GM18909 (cell line): ENCODE data around the gene RAB6D.
"Not testable (repeated sequence)": the region's sequence is repeated elsewhere in the genome, so short reads cannot be mapped to it uniquely, and the experiment has no call there.

ENCODE experiments used
- ATAC-seq: cut with Tn5 transposase; IDR thresholded peaks from one replicate; pipeline ENCODE4 v1.9.1; 2021; ENCODE audit warnings: mild to moderate bottlenecking; ENCODE audit not compliant: unreplicated experiment, poor library complexity

The RAB6D gene

GRCh38 chr2:131367352-131367751 lies 3.4 kb upstream of the RAB6D start:
- ATAC-seq = no peak

- no peak for ATAC-seq
These were observed 2.7 kb upstream of the RAB6D start for GRCh38 chr2:131366643-131367042.

- no peak for ATAC-seq
These were observed 1.5 kb upstream of the RAB6D start for GRCh38 chr2:131365452-131365851.

- ATAC-seq = not testable (repeated sequence)
These were observed 755 bp downstream of the RAB6D start for GRCh38 chr2:131363213-131363612.

GRCh38 chr2:131361773-131362172 lies 2.2 kb downstream of the RAB6D start:
- ATAC-seq = not testable (repeated sequence)

- not testable (repeated sequence) for ATAC-seq
These were observed 10.7 kb downstream of the RAB6D start for GRCh38 chr2:131353167-131353697.

- no peak for ATAC-seq
These were observed 14.9 kb downstream of the RAB6D start for GRCh38 chr2:131349021-131349420.

- ATAC-seq = not testable (repeated sequence)
These were observed 16.9 kb downstream of the RAB6D start for GRCh38 chr2:131347035-131347434.

GRCh38 chr2:131339307-131339706 lies 24.7 kb downstream of the RAB6D start:
- ATAC-seq = not testable (repeated sequence)

GRCh38 chr2:131335319-131335718 lies 28.6 kb downstream of the RAB6D start:
- not testable (repeated sequence) for ATAC-seq

GRCh38 chr2:131332709-131333108 lies 31.3 kb downstream of the RAB6D start:
- not testable (repeated sequence) for ATAC-seq

- not testable (repeated sequence) for ATAC-seq
These were observed 33.0 kb downstream of the RAB6D start for GRCh38 chr2:131331000-131331399.

GRCh38 chr2:131322209-131322608 lies 41.8 kb downstream of the RAB6D start:
- no peak for ATAC-seq

- ATAC-seq = not testable (repeated sequence)
These were observed 42.6 kb downstream of the RAB6D start for GRCh38 chr2:131321344-131321743.

- ATAC-seq = not testable (repeated sequence)
These were observed 53.0 kb downstream of the RAB6D start for GRCh38 chr2:131311001-131311400.
